Sigmoid colon (tissue), 4 donors: ENCODE data around the gene SSTR4.

Experiments used
- CTCF ChIP-seq, 4 experiments: fragments of 450-650 bp in 3 of 4; fragments of 200-600 bp in 1 of 4; IDR thresholded peaks; one replicate each; pipeline ENCODE4 v1.5.1; 2016 to 2019; ENCODE audit warnings: antibody characterized with exemption in 4 of 4, mild to moderate bottlenecking in 3 of 4, moderate library complexity in 2 of 4
- POLR2AphosphoS5 ChIP-seq, 4 donors: sonication (generic); formaldehyde crosslinking; IDR thresholded peaks; one replicate each; pipeline ENCODE4 v1.6.1; 2017; ENCODE audit warnings: antibody characterized with exemption in 4 of 4

GRCh38 chr20:23046431-23046830, 11.3 kb downstream of the SSTR4 start:
- no peak for TF ChIP-seq CTCF (IDR thresholded peaks at IDR 0.05)
- TF ChIP-seq POLR2AphosphoS5 (IDR thresholded peaks at IDR 0.05), result no peak
